ENCODE results near the gene MGMT.

Gene MGMT

GRCh38 chr10:129538236-129538635, 71.2 kb downstream of the MGMT start:
- DNase-seq (ENCODE audit: extremely low read depth in 1 of 2, low read depth in 1 of 2): no peak

- no peak for DNase-seq (ENCODE audit: extremely low read depth in 1 of 2, low read depth in 1 of 2)
These were observed 74.2 kb downstream of the MGMT start for GRCh38 chr10:129541200-129541599.

- no peak for DNase-seq (ENCODE audit: extremely low read depth in 1 of 2, low read depth in 1 of 2)
These were observed 74.9 kb downstream of the MGMT start for GRCh38 chr10:129541748-129542487.

GRCh38 chr10:129542589-129542988, 75.5 kb downstream of the MGMT start:
- no peak for DNase-seq (ENCODE audit: extremely low read depth in 1 of 2, low read depth in 1 of 2)

DNA sequence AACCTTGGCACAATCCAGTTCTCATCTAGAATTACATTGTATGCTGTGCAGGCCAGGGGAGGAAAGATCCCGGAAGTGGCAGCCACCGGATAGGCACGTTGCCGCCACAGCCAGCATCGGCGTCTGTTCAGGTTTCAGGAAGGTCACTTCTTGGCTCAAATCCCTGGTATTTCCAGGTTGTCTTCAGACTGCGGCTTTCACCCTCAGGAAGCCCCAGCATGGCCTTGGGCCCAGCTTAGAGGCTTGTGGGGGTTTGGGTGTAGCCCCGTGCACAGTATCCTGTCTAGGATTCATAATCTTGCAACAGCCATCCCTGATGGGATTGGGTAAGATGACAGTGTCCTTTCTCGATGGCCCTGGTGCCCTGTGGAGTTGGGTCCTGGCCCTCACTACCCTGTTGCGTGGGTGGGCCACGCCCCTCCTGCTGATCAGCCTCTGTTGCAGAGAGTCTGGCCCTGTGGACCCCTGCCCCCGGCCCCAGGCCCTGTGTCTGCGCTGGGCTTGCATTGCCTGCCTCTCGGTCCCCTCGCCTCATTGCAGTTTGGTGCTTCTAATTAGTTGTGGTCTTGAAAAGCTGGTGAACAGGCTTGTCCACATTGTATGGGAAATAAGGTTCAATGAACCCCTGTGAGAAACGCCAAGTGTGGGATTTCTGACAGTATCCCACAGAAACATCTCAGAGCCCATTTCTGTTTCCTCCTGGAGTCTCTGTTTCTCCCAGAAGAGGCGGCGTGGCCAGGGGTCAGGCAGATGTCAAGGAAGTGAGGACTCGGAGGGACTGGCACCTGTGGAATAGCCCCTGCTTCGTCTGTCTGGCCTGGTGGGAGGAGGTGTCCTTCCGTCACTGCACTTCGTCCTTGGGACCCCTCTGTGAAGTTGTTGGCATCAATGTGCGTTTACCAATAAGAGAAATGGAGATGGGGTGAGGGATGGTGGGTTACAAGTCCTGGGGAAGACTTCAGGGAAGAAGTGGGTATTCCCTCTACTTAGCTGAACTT, 77.5 kb downstream of the MGMT start:
- DNase-seq (ENCODE audit: extremely low read depth in 1 of 2, low read depth in 1 of 2): no peak

DNA sequence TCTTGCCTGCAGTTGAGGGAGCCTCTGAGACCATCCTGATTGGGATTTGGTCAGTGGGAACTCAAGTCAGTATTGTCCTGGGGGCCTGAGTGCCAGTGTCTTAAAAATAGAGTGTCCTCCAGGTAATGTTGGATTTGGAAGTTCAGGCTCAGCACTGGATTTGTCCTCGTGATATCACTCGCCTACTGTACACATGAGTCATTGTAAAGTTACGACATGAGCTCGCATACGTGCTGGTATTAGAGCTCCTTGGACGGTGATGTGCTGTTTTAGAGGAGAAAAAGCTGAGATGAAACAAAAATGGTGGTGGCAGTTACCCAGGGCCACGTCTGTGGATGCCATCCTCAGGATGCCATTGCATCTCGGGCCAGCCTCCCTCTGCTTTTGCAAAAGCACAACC, 78.2 kb downstream of the MGMT start:
- no peak for DNase-seq (ENCODE audit: extremely low read depth in 1 of 2, low read depth in 1 of 2)

GRCh38 chr10:129546106-129546505, 79.1 kb downstream of the MGMT start:
- DNase-seq (ENCODE audit: extremely low read depth in 1 of 2, low read depth in 1 of 2): no peak

DNA sequence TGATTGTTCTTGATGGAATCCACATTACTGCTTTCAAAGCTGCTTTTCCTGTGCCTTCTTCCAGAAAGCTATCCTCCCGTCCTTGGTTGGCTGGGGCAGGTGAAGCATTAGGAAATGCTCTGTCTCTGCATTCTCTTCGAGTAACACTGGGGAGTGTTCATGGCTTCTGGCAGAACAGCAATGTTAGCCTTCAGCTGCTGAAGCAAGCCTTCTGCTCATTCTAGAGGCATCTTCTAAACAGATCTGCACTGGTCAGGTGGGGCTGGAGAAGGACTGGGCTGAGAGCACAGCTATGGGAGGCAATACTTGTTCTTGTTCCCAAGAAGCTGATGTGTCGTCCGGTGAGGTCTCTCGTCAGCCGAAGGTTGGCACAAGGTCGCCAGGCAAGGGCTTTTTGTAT, 80.6 kb downstream of the MGMT start:
- DNase-seq (ENCODE audit: extremely low read depth in 1 of 2, low read depth in 1 of 2): no peak

GRCh38 chr10:129548600-129548999, 81.6 kb downstream of the MGMT start:
- DNase-seq (ENCODE audit: extremely low read depth in 1 of 2, low read depth in 1 of 2): no peak

DNA sequence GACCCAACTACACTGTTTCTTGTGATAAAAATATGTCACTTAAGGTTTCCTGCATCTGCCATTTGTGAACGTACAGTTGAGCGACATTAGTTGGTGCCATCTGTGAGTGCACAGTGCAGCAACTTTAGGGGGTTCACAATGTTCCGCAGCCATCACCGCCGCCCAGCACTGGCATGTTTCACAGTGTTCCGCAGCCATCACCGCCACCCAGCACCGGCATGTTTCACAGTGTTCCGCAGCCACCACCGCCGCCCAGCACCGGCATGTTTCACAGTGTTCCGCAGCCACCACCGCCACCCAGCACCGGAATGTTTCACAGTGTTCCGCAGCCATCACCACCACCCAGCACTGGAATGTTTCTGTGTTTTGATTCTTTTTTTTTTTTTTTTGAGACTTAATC, 83.0 kb downstream of the MGMT start:
- DNase-seq (ENCODE audit: extremely low read depth in 1 of 2, low read depth in 1 of 2): no peak

DNA sequence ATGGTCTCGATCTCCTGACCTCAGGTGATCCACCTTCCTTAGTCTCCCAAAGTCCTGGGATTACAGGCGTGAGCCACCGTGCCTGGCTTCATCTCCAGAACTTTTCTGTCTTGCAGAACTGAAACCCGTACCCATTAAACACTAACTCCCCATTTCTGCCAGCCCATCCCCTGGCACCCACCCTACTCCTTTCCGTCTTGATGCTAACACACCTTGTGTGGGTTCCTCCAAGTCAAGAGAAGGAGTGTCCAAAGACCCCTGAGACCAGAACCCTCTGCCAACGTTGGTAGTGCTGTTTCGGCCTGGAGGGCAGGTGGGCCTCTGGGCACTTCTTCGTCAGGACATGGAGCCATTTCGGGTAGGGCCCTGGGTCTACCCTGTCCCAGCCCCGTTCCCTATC, 83.6 kb downstream of the MGMT start:
- no peak for DNase-seq (ENCODE audit: extremely low read depth in 1 of 2, low read depth in 1 of 2)

DNA sequence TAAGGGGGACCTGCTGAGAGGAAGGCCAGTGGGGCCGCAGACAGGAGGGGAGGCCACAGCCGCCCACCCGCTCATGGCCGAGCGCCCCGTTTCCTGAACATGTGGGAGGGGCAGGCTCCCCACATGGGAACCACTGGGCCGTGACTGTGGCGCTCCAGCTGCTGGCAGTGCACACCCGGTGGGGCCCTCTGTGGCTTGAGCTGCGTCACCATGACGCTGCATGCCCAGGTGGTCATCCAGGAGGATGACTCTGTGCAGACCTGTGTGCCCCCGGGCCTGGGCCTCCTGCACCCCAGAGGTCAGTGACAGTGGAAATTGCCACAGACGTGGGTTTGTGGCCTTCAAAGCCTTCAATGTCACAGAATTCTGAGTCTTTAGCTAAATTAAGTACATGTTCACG, 85.1 kb downstream of the MGMT start:
- DNase-seq (ENCODE audit: extremely low read depth in 1 of 2, low read depth in 1 of 2): no peak

DNA sequence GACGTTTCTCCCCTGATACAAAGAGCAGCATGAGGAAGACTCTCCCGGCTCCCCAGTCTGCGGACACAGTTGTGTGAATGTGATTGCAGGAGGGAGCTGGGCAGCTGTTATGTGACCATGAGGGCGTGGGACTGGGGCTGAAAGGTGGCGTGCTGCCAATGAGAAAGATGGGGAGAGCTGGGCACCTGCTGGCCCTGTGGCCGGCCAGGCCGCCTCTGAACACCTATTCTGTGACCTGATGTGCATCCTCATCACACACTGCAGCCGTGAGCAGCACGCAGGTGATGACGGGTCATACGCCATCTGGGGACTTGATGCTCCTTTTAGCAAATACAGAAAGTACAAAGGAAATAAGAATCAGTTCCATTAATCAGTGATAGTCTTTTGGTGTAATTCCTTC, 86.9 kb downstream of the MGMT start:
- DNase-seq (ENCODE audit: extremely low read depth in 1 of 2, low read depth in 1 of 2): no peak

GRCh38 chr10:129556316-129556715, 89.3 kb downstream of the MGMT start:
- DNase-seq (ENCODE audit: extremely low read depth in 1 of 2, low read depth in 1 of 2): no peak

- DNase-seq (ENCODE audit: extremely low read depth in 1 of 2, low read depth in 1 of 2): no peak
These were observed 93.3 kb downstream of the MGMT start for GRCh38 chr10:129560361-129560760.

DNA sequence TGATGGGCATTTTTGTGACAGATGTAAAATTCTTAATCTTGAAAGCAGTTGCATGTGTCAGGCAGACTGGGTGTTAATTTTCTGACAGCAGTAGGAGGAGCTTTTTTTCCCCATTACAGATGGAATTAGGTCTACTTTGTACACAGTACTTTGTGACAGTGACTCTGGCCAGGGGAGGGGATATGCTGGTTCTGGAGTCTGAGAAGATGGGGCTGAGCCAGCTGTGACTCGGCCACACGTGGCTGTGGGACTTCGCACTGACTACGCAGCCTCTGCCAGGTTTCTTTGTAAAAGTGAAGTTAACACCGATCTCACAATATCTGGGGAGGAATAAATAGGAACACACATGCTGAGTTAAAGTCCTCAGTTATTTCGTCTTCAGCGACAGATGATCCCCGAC, 95.4 kb downstream of the MGMT start:
- DNase-seq (ENCODE audit: extremely low read depth in 1 of 2, low read depth in 1 of 2): no peak

DNA sequence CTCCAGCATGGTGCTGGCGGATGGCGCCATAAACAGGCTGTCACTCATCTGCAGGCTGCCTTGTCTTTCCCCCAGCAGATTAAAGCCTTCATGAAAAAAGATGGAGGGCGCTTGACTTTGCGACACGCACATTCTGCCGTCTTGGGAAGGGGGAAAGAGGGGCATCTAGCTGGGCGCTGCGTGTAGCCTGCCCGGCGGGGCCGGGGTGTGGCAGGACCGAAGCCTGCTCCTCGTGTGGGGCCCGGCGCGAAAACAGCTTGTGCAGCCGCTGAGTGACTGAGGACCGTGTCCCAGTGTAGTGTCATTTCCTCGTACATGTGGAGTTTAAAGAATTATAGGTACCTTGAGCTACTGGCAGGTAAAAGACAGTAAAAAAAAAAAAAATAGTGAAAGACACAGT, 97.9 kb downstream of the MGMT start:
- no peak for DNase-seq (ENCODE audit: extremely low read depth in 1 of 2, low read depth in 1 of 2)

GRCh38 chr10:129568583-129569344, 101.7 kb downstream of the MGMT start:
- no peak for DNase-seq (ENCODE audit: extremely low read depth in 1 of 2, low read depth in 1 of 2)

- DNase-seq (ENCODE audit: extremely low read depth in 1 of 2, low read depth in 1 of 2): no peak
These were observed 103.1 kb downstream of the MGMT start for GRCh38 chr10:129570185-129570584.

DNA sequence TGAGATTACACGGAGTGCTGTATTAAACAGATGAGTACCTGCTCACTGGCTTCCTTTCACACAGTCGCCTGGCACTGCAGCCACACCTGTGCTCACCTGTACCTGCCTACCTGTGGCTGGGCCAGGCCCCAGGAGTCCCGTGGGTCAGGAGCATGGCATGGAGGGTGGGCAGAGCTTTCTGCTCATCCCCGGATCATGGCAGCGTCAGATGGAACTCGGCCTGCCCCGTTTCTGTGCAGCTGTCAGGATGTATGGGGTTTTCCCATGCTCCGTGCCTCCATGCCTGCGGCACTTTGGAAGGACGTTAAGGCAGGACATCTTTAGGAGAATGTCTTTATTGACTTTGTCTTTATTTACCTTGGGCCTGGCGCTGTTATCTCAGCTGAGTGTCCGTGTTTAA, 112.2 kb downstream of the MGMT start:
- no peak for DNase-seq (ENCODE audit: extremely low read depth in 1 of 2, low read depth in 1 of 2)

GRCh38 chr10:129580010-129580409, 113.0 kb downstream of the MGMT start:
- DNase-seq (ENCODE audit: extremely low read depth in 1 of 2, low read depth in 1 of 2): no peak

Measured in activated CD8-positive, alpha-beta memory T cell treated with anti-CD3 and anti-CD28 coated beads for 1 hour (primary cell).